Measurements from ENCODE around the gene MUTYH.

DNA sequence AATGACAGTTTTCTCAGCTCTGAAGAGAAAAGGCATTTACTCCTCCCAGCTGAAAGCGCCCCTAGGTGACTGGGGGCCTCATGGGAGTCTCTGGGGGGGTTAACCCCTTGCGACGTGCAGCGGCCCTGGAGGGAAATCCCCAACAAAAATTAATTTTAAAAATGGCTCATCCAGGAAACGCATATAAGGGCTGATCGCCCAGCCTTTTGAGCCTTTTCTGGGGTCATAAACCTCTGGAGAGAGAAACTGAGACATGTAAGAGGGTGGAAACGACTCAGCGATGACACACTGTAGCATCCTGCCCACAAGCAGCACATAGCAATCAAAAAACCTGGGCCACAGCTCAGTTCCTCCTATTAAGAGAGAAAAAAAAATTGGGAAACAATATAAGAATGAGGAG lies 33.9 kb downstream of the MUTYH start:
- TF ChIP-seq, protein P1, sequence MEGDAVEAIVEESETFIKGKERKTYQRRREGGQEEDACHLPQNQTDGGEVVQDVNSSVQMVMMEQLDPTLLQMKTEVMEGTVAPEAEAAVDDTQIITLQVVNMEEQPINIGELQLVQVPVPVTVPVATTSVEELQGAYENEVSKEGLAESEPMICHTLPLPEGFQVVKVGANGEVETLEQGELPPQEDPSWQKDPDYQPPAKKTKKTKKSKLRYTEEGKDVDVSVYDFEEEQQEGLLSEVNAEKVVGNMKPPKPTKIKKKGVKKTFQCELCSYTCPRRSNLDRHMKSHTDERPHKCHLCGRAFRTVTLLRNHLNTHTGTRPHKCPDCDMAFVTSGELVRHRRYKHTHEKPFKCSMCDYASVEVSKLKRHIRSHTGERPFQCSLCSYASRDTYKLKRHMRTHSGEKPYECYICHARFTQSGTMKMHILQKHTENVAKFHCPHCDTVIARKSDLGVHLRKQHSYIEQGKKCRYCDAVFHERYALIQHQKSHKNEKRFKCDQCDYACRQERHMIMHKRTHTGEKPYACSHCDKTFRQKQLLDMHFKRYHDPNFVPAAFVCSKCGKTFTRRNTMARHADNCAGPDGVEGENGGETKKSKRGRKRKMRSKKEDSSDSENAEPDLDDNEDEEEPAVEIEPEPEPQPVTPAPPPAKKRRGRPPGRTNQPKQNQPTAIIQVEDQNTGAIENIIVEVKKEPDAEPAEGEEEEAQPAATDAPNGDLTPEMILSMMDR (IDR thresholded peaks at IDR 0.05), result no peak
- TF ChIP-seq POLR2A (IDR thresholded peaks at IDR 0.05), result no peak
- TF ChIP-seq EP300 (IDR thresholded peaks at IDR 0.05), result no peak
